SKM-1 treated with dmso at 0.1 percent for 144 hours (cell line): ENCODE data around the gene IRAK4.

ENCODE experiments used
- DNase-seq: peaks from one replicate; lab custom pipeline; 2025; ENCODE audit not compliant: unreplicated experiment; lab: John Stamatoyannopoulos, UW

The IRAK4 gene

GRCh38 chr12:43764528-43764927, 5.8 kb downstream of the IRAK4 start:
- no peak for DNase-seq

DNA sequence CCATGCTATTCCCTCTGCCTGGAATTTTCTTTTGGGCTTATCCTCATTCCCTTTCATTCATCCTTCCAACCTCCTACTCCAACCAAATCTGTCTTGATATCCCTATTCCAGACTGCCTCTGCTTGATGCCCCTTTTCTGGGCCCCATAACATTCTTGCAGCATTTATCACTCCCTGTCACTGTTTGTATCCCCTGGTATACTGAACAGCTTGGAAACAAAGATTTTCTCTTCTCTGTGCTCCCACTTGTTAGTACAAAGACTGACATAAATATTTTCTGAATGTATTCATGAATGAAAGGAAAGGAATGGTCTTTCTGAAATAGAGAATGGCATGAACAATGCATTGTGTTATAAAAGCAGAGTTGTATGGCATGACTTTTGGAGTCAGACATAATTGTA, 7.5 kb downstream of the IRAK4 start:
- no peak for DNase-seq

- no peak for DNase-seq
Measured at GRCh38 chr12:43776498-43776897, 17.7 kb downstream of the IRAK4 start.

- no peak for DNase-seq
Measured at GRCh38 chr12:43786899-43787693, 28.3 kb downstream of the IRAK4 start.

GRCh38 chr12:43789941-43790340, 31.2 kb downstream of the IRAK4 start:
- DNase-seq = no peak

DNA sequence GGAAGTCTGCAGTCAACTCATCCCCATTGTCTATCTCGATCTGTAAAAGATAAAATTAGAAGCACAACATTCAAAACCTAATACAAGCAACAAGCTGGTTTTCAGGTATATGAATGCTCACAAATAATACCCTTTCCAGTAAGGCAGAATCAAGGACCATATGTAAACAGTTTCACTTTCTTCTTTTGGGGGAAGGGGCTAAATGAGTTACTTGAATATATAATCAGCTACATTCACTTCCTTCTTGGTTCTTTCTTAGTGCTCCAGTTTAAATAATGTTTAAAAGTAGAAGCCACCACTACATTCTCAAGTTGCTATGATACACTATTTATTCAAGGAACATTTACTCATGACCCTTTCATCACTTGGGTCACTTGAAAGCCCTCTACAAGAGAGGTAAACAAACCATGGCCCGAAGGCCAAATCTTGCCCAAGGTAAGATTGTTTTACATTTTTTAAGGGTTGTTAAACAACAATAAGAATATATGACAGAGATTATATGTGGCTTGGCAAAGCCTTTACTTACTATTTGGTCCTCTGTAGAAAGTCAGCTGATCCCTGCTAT, 37.0 kb downstream of the IRAK4 start:
- no peak for DNase-seq

DNA sequence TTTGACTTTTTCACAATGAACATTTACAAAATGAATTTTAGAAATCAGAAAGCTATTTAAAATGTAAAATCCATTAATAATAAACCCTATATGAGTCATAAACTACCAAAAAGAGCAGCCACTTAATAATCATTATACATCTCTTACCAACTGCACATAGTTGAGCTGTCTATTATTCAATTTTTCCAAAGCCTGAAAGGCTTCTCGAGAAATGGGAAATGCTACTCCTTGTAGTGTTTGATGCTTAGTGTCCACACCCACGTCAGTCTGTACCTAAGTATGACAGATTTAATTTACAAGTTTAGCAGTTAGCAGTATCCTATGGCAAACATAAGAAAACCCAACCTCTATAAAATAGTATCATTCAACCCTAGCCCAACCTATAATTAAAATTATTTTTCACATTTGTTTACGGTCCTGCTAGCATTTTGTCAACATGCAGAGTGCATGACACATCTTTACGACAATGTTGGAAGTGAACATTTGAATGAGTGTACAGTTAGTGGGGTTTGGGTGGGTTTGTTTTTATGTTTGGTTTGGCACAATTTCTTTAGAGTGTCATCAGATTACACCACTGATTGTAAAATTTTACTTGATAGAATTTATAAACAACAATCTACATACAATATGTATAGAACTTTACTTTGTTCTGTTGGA, 38.9 kb downstream of the IRAK4 start:
- no peak for DNase-seq

DNA sequence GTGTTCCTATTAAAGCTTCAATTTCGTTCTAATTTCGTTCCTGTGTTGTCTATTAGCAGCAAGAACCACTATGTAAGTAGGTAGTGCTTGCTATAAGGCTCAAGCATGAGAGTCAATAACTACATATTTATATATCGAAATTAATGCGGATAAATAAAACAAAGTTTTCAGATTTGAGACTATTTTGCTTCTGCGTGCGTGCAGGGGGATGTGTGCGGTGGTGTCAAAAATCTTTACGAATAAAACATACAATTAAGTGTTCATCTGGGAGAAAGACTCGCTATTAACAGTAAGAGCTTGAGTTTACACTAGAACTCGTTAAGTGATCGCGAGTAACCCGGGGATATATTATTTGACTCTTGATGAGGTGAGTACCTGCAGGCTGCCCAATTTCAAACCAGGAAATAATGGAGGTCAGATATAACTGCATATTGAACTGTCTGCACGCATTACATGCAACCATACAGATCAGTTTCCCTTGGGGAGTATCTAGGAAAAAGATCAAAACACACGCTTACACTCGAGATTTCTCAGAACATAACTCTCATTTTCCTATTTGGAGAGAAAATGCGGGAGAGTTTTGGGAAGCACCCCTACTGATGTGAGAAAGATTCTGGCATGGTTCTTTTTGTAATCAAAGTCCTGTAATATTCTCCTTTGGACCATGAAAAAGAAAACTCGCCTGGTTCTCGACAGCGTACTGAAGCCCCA, 46.6 kb downstream of the IRAK4 start:
- DNase-seq = no peak

- DNase-seq = peak; percentile 38
Measured at GRCh38 chr12:43805860-43806736, 47.3 kb downstream of the IRAK4 start, which contains the start of gene TWF1. Gene TWF1 (minus strand): TSS chr12:43806317. CDS start chr12:43806245, 72 bp downstream.

- DNase-seq = no peak
Measured at GRCh38 chr12:43806737-43807072, 48.0 kb downstream of the IRAK4 start.

- no peak for DNase-seq
Measured at GRCh38 chr12:43807386-43807785, 48.6 kb downstream of the IRAK4 start.

- DNase-seq = no peak
Measured at GRCh38 chr12:43812057-43812456, 53.3 kb downstream of the IRAK4 start.

DNA sequence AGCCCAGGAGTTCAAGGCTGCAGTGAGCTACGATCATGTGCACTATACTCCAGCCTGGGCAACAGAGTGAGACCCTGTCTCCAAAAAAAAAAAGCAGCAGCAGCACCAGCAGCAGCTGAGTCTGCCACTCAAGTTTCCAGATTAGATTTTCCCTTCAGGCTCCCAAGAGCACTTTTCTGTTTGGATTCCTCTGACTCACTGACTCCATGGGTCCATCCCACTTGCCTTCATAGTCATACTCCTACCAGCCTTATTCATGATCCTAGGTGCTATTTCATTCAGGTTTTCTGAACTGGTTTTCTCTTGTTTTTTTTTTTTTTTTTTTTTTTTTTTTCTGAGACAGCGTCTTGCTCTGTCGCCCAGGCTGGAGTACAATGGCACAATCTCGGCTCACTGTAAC, 54.2 kb downstream of the IRAK4 start:
- DNase-seq = no peak

DNA sequence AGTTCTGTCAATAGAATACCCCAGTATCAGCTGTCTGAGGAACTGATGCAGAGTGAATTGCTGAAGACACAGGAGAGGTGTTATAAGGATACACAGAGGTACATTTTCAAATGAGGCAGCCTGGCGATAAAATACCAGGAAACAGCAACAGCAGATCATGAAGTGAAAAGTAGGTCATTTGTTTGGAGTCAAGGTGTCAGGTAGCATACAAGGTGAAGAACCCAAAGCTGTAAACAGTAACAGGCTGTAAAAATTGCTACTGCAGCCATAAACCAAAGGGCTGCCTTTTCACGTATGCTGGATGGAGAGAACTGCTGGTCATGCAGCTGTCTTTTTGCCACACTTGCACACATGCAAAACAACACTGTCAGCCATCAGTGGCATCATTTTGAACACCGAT, 56.7 kb downstream of the IRAK4 start:
- DNase-seq = no peak

DNA sequence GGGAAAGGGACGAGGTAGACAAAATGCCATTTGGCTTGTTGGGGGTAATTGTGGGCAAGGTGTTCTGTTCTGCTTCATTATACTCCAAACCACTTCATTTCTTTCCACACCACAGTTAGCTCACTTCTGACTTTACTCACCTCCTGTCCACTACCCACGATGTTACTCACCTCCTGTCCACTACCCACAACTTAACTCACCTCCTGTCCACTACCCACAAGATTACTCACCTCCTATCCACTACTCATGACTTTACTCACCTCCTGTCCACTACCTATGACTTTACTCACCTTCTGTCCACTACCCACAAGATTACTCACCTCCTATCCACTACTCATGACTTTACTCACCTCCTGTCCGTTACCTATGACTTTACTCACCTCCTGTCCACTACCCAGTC, 57.4 kb downstream of the IRAK4 start:
- no peak for DNase-seq

DNA sequence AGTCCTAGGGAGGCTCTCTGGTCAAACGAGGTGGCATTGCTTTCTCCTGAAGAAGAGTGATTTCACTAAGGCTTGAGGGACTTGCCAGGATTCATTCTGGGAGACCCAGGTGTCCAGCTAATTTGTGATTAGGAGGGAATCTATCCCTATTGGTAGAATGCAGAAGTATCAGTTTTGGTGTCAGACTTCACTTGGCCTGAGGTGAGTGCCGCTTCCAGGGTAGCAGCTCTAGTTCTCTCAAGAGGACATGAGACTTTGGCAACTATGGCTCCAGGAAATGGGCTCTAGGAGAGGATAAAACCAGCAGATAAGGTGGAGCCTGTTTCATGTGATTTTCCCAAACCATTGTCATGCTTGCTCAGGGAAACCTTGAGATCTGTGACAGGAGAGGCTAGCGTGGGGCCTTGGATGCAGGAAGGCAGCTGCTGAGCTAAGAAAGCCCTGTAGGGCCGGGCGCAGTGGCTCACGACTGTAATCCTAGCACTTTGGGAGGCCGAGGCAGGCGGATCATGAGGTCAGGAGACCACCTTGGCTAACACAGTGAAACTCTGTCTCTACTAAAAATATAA, 65.5 kb downstream of the IRAK4 start:
- DNase-seq = no peak

GRCh38 chr12:43826681-43827080, 67.9 kb downstream of the IRAK4 start:
- DNase-seq = no peak

- DNase-seq = no peak
Measured at GRCh38 chr12:43827093-43827492, 68.3 kb downstream of the IRAK4 start.

DNA sequence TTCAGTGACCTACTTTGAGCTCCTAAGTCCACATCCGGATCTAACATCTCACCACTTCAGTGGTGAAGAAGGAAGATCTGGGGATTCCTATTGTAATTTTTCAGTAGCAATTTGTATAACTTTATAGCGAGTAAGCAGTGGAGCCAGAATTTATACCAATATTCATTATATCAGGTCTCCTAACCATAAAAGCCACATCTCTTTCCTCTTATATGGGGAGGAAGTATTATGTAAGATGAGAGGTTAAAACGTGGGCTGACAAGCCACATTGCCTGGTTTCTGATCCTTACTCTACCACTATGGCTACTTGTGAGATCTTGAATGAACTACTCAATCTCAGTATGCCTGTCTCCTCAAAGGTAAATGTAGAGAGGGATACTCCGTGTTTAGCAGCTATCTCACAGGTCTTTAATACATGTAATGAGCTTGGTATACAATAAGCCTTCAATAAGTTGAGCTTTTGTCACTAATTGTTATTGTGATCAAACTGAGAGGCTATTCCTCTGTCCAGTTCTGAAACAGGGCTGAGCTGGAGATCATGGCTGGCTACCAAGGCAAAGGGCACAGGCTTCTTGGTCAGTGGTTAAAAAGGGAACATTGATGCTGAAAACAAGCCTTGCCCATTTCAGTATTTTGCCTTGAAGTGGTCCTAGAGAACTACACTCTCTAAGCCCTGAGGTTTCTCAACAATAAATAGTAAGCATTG, 73.9 kb downstream of the IRAK4 start:
- no peak for DNase-seq

DNA sequence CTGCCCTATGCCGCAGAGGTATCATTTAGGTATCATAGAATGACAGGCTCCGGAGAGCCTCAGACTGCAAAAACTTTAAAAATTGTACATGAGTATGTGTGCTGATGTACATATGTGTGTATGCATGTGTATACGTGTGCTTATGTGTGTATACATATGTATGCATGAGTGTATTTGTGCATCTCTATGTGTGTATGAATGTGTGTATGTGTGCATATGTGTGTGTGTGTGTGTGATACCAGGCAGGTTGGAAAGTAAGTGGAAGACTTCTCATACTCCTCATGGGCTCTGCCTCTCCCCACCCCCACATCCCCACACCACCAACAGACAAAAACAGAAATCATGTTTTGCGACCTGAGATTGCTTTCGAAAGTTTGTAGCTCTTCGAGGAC, 76.5 kb downstream of the IRAK4 start:
- no peak for DNase-seq
